Right hindlimb (tissue), 1 donor: ENCODE results near the gene WDR59.
"Not testable (repeated sequence)": the region's sequence is repeated elsewhere in the genome, so short reads cannot be mapped to it uniquely, and the experiment has no call there.

ENCODE experiments used
- DNase-seq: peaks from one replicate; pipeline ENCODE4 v3.0.0-alpha.2; 2018

Gene WDR59

DNA sequence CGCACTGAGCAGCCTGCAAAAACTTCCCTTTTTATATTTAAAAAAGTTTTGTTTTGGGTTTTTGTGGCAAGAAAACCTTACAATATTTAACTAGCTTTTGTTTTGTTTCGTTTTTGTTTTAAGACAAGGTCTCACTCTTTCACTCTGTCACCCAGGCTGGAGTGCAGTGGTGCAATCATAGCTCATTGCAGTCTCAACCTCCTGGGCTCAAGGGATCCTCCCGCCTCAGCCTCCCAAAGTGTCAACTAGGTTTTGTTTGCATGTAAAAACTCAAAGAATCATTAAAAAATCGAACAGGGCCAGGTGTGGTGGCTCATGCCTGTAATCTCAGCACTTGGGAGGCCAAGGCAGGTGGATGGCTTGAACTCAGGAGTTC lies 132.4 kb downstream of the WDR59 start:
- no peak for DNase-seq

DNA sequence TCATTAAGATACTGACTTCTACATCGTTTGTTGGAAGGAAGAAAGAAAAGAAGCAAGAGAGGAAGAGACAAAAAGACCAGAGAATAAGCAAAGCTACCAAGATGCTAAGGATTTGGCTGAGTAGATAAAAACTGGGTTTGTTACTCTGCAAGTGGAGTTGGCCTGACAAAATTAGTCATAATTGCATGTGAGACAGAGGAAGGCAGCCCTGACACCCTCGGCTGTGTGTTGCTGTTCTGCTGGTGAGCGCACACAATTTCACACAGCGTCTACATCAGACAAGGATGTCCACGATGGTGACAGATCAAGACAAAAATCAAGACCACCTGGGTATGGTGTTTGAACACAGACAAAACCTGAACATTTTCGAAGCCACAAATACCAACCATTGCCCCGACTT lies 134.9 kb downstream of the WDR59 start:
- DNase-seq = no peak

DNA sequence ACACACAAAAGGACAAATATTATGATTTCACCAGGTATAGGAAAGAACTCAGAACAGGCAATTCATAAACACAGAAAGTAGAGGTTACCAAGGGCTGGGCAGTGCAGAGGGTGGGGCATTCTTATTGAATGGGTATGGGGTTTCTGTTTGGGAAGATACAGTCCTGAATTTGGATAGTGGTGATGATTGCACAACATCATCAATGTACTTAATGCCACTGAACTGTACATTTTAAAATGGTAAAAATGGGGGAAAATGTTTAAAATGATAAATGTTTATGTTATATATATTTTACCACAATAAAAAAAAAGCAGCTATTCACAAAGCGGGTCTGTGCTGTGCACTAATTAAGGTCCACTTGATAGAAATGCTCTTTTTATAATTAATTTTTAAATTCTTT lies 137.7 kb downstream of the WDR59 start:
- DNase-seq = no peak

DNA sequence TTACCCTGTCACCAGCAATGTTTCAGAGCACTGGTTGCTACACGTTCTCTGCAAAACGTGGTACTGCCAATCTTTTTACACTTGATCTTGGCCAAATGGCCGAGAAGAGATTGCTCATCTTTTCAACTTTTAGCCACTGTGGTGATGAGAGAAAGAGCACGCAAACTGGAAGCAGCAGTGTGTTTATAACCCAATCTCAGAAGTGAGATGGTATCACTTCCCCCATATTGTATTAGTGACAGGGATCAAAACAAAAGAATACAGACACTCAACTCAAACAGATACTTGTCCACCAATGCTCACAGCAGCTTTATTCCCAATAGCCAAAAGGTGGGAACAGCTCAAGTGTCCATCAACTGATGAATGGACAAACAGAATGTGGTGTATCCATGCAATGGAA lies 138.2 kb downstream of the WDR59 start:
- DNase-seq = no peak

DNA sequence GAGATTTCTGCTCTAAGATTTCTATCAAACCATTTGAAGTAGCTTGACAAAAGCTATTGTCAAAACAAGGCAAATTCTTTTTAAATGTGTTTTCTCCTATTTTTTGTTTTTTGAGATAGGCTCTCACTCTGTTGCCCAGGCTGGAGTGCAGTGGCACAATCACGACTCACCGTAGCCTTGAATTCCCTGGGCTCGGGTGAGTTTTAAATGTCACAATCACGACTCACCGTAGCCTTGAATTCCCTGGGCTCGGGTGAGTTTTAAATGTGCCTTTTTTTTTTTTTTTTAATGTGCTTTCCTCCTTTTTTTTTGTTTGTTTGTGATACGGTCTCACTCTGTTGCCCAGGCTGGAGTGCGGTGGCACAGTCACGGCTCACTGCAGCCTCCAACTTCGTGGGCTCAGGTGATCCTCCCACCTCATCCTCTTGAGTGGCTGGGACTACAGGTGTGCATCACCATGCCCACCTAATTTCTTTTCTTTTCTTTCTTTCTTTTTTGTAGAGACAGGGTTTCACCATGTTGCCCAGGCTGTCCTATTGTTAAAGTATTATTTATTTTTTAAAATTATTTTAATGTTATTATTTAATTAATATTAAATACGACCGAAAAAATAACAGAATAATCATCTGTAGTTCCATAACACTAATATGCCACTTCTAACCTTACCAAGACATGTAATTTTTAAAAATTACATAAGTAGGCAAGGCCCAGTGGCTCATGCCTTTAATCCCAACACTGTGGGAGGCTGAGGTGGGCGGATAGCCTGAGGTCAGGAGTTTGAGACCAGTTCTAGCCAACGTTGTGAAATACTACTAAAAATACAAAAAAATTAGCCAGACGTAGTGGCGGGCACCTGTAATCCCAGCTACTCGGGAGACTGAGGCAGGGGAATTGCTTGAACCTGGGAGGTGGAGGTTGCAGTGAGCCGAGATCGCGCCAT lies 140.6 kb downstream of the WDR59 start:
- DNase-seq = no peak

DNA sequence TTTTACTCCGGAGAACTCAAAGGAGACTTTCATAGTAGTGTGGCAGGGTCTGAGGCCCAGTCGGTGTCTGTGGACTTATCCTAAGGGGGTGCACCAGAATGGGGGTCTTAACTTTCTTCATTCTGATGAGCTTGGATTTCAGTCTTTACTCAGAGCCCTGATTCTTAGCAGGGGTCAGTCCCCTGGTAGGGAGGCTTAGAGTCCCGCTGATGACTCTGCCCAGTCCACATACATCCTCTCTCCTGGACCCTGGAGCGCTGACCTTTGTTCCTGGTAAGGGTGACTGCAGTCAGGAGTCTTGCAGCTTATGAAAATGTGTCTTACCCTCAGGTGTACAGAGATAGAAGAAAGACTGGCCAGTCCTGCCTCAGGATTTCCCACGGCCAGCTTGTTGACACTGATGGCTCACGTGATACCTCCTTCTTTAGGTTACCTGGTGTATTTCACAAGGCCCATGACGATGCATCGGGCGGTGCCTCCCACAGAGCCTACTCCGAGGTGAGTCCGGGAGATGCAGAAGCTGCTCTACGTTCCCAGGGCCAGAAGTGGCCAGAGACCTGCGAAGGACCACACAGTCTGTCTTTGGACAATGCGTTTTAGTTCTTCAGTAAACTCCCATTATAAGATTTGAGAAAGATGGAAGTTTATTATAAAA lies 141.4 kb downstream of the WDR59 start:
- not testable (repeated sequence) for DNase-seq

DNA sequence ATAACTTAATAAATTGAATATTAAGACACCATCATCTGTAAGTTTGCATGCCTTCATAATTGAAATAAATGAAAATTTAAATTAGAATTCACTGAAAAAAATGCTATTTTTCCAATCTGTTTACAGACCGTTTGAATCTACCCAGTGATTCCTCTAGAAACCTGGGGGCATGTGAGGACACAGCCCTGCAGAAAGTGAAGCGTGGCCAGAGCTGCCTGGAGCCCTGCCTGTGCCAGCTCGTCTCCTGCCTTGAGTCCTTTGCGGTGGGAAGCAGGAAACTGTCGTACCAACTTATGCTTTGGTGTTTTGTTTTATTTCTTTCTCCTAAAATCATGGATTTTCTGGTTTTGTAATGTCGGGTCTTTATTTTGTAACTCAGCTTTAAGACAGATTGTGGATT lies 142.5 kb downstream of the WDR59 start:
- no peak for DNase-seq

DNA sequence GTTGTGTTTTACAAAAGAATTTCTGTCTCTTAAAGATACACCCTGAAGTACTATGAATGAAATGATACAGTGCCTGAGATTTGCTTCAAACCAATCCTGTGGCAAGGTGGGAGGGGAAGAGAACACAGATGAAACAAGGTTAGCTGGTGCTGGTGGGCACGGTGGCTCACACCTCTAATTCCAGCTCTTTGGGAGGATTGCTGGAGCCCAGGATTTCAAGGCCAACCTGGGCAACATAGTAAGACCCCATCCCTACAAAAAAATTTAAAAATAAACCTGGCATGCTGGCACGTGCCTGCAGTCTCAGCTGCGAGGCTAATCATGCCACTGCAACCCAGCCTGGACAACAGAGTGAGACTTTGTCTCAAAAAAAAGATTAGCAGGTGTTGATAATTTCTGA lies 143.0 kb downstream of the WDR59 start:
- DNase-seq = no peak

DNA sequence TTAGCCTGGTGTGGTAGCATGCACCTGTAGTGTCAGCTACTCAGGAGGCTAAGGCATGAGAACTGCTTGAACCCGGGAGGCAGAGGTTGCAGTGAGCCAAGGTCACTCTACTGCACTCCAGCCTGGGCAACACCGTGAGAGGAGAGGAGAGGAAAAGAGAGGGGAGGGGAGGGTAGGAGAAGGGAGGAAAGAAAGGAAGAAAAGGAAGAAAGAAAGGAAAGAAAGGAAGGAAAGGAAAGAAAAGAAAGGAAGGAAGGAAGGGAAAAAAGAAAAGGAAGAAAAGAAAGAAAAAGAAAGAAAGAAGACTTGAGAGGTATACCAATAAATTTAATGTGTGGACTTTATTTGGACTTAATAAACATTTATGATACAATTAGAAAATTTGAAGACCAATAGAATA lies 143.5 kb downstream of the WDR59 start:
- no peak for DNase-seq

DNA sequence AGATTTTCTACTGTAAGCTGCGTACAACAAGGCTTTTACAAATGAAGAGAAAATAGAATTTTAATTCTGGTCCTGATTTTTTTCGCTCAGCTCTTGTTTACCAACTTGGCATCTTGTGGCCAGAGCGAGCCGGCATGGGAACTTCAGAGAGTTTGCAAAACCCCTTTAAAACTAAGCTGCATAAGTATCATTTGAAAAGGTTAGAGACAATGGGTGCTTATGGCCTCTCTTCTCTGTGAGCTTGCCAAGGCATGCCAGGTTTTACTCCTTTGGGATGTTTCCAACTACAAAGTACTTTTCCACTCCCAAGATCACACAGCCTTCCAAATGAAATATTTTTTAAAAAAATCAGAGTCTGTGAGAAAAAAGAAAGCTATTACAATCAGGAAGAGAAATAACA lies 147.9 kb downstream of the WDR59 start:
- no peak for DNase-seq

DNA sequence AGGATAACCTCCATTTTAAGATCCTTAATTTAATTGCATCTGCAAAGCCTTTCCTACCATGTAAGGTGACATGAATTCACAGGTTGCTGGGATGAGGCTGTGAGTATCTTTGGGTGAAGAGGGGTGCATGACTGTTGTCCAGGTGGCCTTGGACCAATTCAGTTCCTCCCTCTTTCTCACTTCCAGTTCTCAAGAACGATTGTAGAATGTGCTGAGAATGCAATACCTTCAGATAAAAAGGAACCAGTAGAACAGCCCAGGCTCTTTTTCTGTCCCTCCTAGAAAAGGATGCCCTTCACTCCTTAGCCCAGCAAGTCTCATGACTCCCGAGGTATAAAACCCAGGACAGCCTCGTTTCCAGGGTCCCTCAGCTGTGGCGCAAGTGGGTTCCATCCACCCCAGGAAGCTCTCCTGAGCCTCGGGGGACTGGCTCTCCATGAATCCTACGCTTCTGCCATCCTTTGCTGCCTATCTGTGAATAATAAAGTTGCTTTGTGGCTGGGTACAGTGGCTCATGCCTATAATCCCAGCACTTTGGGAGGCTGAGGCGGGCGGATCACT lies 148.7 kb downstream of the WDR59 start:
- no peak for DNase-seq

DNA sequence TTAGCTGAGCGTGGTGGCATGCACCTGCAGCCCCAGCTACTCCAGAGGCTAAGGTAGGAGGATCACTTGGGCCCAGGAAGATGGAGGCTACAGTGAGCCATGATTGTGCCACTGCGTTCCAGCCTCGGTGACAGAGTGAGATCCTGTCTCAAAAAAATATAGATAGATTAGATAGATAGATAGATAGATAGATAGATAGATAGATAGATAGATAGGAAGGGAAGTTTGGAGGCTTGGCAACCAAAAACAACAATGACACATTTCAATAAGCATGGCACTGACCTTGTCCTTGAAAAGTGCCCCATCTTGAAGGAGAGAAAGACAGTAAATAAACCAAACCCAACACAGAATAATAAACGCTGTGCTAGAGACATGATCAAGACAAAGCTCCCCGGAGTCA lies 152.7 kb downstream of the WDR59 start:
- no peak for DNase-seq

DNA sequence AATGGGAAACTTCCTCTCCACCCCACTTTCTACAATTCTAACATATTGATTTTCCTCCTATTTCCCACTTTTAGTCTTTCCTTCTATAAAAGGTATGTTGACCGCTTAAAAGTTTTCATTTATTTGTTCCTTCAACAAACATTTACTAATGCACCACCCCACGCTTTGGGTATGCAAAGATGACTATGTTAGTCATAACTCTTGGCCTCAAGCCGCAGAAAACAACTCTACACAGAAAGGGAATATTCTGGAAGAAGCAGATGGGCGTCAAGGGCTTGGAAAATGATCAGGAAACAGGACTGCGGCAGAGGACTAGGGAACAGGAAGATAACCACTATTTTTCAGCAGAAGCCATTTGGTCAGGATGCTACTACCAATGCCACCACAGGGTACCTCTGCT lies 153.5 kb downstream of the WDR59 start:
- DNase-seq = no peak

DNA sequence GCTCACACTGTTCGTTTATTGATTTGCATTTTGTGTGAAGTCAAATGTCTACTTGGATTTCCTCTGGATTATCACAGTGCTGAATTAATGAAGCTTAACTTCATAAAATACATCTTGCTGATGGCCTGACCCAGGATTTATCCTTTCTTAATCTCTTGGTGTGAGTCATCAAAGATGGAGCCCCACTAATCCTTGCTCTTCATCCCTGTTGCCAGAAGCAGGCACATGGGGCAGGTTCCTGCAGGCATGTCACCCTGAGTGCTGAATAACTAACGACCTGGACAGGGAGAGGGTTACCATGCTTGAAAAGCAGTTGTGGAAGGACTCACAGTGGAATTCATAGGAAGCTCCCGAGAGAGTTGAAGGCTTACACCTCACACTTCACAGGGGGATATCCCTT lies 154.3 kb downstream of the WDR59 start:
- DNase-seq = no peak

DNA sequence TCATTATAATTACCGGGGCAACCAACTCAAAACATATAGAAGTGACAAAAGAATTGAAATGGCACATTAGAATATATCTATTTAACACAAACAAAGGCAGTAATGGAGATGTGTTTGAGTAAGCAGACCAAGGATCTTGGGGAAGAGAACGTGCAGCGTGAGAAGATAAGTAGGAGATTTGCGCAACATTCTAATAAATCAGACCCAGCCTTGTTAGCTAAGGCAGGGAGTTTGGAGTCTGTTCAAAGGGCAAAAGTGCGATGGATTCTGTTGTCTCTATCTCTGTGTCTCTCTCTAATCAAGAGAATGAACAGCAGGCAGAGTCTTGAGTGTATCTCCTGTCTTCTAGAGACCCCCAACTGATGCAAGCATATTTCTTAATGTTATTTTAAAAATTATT lies 155.3 kb downstream of the WDR59 start:
- no peak for DNase-seq

DNA sequence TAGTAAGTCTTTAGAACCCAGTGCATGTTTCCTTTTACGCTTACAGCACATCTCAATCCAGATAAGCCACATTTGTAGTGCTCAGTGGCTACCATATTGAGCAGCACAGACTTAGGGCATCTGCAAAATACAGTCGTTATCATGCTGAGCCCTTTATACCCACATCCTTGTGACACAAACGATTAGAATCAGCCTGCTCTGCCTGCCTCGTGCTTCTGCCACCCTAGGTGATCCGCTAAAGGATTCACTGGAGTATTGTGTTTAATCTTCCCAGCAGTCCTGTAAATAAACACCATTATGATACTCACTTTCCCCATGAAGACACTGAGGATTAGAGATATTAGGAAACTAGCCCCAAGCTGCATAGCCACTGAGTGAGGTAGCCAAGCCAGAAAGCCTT lies 159.0 kb downstream of the WDR59 start:
- DNase-seq = no peak

DNA sequence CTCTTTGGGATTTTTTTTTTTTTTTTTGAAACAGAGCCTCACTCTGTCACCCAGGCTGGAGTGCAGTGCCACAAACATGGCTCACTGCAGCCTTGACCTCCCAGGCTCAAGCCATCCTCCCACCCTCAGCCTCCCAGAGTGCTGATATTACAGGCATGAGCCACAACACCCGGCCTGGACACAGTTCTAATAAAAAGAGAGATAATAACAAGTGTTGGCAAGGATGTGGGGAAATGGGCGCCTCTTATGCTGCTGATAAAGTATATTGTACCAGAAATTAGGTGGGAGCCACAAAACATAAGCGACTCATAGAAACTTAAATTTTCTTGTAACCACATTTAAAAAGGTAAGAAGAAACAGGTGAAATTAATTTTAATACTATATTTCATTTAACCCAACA lies 159.9 kb downstream of the WDR59 start:
- no peak for DNase-seq
